Inflammatory macrophage treated with lipopolysaccharide for 1 hour (primary cell): Measurements from ENCODE around the gene AK6.

Source experiments
- DNase-seq, 2 donors: peaks; one replicate each; pipeline ENCODE4 v3.0.0-alpha.2; 2020 to 2022

The AK6 gene

DNA sequence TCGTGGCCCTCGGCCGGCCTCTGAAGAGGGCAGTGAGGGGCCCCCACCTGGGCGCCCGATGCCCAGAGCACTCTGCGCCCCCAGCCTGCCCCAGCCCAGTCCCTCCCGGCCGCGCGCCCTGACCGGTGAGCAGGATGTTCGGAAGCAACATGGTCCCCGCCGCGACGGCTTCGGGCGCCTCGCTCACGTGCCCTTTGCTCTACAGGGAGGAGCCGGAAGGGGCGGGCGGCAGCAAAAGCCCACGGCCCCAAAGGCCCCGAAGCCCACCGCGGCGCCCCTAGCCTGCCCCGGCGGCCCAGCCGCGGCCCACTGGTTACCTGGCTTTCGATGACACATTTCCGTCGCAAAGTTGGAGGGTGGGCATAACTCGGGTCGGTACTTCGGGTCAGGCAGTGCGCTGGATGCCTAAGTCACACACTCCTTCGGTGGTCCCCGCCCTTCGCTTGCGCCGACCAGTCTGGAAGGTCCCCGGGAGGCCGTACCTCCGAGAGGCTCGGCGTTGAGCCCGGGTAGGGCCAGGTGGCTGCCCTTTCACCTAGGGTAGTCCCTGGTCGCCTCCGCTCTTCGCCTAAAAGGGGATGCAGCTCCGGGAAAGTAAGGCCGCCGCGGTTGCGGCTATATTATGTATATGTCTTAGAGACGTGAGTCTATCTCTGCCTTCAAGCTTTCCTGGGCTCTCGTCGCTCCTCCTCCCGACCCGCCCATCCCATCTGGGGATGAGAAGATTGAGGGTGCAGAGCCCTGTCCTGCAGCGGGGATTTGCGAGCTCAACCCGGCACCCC lies at the start of gene AK6, which contains the start of the genes RAD17 and TAF9:
Gene AK6 (minus strand): TSS at position 181 of the 782 bp plus-strand sequence. CDS start 30 bp downstream, at position 151.
Gene RAD17 (plus strand): TSS at position 479 of the 782 bp plus-strand sequence. CDS start 2,391 bp downstream, outside the sequence.
Gene TAF9 (minus strand): TSS at position 181 of the 782 bp plus-strand sequence. CDS start 3,783 bp downstream, outside the sequence.
- peak; percentile 80 to 86 for DNase-seq

- no peak for DNase-seq
Measured at GRCh38 chr5:69418554-69418953, 49.2 kb upstream of the AK6 start.

DNA sequence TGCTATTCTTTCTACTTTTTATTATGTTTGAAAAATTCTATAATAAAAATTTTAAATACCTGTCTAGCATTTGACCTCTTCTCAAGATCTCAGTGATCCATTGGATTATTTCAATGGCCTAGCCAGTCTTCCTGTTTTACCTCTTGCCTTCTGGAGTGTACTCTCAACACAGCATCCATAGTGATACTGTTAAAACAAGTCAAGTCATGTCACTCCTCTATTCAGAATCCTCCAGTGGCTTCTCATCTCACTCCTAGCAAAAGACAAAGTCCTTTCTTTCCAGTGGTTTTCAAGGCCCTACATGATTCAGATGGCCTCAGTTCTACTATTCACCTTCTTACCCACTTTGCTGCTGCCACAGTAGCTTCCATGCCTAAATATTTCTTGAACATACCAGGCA lies 47.4 kb upstream of the AK6 start:
- no peak for DNase-seq

- no peak for DNase-seq
Measured at GRCh38 chr5:69416180-69416579, 46.9 kb upstream of the AK6 start.

GRCh38 chr5:69415584-69415958 lies 46.3 kb upstream of the AK6 start:
- no peak for DNase-seq

GRCh38 chr5:69414885-69415583 lies 45.7 kb upstream of the AK6 start, which contains the start of gene MARVELD2:
MARVELD2 (plus strand) TSS chr5:69415116; CDS start chr5:69419386, 4,270 bp downstream.
- DNase-seq, result peak; percentile 47 to 52

DNA sequence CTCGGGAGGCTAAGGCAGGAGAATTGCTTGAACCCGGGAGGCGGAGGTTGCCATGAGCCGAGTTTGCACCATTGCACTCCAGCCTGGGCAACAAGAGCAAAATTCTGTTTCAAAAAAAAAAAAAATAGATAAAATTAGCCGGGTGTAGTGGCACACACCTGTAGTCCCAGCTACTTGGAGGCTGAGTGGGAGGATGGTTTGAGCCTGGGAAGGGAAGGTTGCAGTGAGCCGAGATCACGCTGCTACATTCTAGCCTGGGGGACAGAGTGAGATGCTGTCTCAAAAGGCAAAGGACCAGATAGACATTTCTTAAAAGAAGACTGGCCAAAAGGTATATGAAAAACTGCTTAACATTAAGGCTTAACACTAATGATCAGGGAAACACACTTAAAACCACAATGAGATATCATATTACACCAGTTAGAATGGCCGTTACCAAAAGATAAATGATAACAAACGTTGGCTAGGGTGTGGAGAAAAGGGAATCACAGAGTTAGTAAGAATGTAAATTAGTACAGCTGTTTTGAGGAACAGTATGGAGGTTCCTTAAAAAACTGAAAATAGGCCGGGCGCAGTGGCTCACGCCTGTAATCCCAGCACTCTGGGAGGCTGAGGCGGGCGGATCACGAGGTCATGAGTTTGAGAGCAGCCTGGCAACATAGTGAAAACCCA lies 35.5 kb upstream of the AK6 start:
- no peak for DNase-seq

- DNase-seq, result no peak
Measured at GRCh38 chr5:69378376-69378775, 9.1 kb upstream of the AK6 start.

- no peak for DNase-seq
Measured at GRCh38 chr5:69374911-69375446, 5.7 kb upstream of the AK6 start.

DNA sequence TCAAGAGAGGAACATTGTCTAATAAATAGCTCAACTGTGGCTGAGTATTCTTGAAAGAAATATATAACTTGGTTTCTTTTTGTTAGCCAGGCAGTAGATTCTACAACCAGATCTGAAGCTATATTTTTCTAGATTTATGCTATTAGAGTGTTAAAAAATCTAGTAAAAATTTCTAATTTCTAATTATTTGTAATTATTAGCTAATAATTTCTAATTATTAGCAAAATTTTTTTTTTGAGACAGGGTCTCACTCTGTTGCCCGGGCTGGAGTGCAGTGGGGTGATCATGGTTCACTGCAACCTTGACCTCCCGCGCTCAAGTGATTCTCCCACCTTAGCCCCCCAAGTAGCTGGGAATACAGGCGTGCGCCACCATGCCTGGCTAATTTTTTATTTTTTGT lies 3.1 kb upstream of the AK6 start:
- no peak for DNase-seq

- peak in 1 of 2 donors; percentile 2 for DNase-seq
Measured at GRCh38 chr5:69370335-69370734, 1.0 kb upstream of the AK6 start.

DNA sequence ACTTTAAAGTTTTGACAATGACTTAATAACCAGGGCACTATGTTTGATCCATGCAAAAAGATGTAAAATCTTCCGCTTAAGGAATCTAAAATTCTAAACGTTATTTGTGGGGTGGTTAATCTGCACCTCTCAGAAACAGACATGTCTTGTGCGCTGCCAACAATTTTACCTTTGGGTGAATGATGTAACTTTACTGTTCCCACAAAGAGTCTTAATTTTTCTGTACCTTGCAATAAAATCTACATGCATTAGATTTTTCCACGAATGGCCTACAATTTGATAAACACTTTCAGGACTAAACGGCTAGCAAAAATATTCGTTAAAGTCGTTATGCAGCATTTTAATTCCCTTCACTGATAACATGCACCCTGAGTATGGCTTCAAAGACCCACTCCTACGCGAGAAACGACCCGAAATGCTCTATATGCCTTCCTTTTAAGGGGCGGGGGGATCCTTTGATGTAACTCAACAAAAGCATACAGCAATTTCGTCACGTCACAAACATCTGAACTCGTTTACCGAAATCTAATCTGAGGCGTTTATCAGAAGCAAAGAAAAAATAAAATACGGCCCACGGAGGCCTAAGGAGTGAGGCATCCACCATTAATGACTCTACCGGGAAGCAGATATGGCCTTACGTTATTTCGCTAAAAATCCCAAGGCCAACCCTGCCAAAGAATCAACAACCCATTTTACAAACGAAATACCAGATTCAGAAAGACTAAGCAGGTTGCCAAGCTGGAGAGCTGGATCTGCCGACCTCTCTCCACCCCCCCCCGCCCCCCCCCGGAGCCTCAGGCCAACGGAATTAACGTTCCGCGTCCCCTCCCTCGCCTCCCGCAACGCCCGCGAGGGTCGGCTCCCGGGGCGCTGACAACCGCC lies 621 bp downstream of the AK6 start:
- peak; percentile 27 to 28 for DNase-seq

- no peak for DNase-seq
Measured at GRCh38 chr5:69367697-69368279, 1.5 kb downstream of the AK6 start.

DNA sequence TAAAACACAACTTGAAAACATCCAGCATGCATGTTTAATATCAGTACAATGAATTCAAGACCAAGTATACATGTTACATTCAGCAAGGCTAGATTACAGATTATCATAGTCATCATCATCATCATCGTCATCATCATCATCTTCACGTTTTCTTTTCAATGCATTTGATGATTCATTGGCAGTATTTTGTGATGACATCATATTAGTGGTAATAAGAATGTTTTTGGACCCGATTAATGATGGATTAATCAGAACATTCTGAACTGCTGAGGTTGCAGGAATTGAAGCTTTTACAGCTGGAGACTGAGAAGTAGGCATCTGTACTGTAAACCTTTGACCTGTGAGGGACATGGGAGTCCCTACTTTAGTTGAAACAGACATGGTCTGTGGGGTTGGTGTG lies 4.5 kb downstream of the AK6 start:
- DNase-seq, result no peak

DNA sequence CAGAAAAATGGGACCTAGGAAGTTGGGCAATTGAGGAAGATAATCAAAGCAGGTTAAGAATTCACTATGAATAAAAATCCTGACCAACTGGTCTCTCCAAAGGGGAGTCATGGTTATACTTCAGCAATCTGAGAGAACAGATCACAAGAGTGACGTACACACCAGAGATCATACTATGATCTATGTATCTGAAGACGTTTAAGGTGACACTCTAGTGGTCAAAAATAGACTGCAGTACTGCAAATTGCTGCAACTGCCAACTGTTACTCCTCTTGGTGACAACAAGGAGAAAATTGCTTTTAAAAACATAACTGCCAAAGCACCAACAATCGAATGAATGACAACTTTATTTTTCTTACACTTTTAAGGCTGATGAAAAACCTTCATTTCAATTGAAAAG lies 4.9 kb downstream of the AK6 start:
- DNase-seq, result peak; percentile 10 to 15

DNA sequence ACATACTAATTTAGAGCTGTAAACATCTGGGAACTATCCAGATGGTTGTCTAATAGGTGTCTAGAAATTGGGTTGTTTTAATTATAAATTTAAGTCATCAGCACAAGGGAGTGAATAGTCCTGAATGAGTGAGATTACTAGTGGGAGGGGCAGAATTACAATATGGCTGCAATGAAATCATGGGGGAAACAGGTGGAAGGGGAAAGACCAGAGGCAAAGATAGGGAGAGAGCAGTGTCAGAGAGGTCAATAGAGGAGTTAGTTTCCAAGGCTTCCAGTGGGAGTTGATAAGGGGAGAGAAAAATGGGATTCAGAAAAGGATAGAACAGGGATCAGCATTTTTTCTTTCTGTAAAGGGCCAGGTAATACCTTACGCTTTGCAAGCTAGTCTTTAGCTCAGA lies 8.9 kb downstream of the AK6 start:
- DNase-seq, result no peak

DNA sequence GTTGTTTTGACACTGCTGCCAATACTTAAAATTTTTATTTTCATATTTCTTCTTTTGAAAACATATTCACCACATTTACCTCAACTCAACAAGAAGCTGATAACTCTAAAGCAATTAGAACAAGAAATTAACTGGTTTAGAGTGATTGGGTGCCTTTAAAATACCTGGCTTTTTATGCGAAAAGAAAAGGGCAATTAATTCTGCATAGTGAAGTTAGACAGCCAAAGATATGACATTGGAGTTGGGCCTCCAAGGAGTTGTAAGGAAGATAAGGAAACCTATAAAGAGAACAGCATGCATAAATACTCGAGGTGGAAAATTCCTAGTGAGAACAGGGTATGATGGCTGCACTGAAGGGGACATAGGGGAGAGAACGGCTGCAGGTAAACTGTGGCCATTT lies 9.6 kb downstream of the AK6 start:
- no peak for DNase-seq

DNA sequence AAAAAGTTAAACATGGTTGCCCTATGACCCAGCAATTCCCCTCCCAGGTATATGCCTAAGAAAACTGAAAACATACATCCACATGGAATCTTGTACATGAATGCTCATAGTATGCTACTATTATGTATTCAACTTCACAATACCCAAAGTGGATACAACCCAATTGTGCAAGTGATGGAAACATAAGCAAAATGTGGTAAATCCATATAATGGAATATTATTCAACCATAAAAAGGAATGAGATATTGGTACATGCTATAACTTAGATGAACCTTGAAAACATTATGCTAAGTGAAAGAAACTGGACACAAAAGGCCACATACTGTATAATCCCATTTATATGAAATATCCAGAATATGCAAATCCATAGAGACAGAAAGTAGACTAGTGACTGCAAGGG lies 18.7 kb downstream of the AK6 start:
- DNase-seq, result no peak

GRCh38 chr5:69343083-69343482 lies 26.2 kb downstream of the AK6 start:
- DNase-seq, result no peak

DNA sequence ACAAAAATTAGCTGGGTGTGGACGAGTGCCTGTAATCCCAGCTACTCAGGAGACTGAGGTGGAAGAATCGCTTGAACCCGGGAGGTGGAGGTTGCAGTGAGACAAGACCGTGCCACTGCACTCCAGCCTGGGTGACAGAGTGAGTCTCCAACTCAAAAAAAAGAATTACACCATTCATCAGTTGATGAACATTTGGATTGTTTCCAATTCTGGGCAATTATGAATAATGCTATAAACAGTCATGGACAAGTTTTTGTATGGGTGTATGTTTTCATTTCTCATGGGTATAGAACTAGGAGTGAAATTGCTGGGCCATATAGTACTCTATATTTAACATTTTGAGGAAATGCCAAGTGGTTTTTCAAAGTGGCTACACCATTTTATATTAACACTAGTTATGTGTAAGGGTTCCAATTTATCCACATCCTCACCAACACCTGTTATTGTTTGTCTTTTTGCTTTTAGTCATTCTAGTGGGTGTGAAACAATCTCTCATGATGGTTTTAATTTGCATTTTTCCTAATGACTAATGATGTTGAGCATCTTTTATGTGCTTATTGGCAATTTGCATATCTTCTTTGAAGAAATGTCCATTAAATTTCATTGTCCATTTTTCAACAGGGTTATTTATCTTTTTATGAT lies 27.7 kb downstream of the AK6 start:
- no peak for DNase-seq

DNA sequence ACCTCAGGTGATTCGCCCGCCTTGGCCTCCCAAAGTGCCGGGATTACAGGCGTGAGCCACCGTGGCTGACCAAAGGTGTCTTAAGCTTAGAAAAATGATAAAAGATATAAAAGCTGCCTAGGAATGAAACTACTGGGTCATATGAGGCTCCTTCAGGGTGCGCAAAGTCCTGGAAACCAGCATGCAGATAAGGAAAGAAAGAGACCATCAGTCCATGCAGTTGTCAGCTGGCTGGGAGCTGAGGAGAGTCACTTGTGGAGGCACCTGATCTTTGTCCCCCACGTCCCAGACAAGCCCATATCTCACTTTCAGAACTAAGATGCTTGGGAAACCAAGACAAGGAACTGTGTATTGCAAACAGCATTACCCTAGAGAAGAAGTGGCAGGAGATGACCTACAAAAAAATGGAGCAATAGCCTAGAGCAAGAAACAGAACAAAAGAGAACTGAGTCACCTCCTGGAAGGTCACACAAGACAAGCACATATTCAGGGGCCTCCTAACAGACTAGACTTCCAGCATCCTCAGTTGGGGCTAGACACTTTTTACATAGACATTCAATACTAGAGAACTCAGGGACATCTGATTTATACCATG lies 33.9 kb downstream of the AK6 start:
- DNase-seq, result peak in 1 of 2 donors; percentile 66
